GM12873 (cell line): ENCODE measurements around the gene TINAGL1.
A peak's percentile ranks its signal among the peaks of the same experiment; 100 is the strongest.

Experiments
- TF ChIP-seq, protein P1 (sequence below): IDR thresholded peaks from 2 replicates; pipeline ENCODE4 v1.5.1; 2012; ENCODE audit warnings: low read depth, mild to moderate bottlenecking, moderate library complexity, low read length, control low read depth; ENCODE audit not compliant: insufficient read depth; ENCODE audit errors: missing control alignments

TINAGL1 gene

DNA sequence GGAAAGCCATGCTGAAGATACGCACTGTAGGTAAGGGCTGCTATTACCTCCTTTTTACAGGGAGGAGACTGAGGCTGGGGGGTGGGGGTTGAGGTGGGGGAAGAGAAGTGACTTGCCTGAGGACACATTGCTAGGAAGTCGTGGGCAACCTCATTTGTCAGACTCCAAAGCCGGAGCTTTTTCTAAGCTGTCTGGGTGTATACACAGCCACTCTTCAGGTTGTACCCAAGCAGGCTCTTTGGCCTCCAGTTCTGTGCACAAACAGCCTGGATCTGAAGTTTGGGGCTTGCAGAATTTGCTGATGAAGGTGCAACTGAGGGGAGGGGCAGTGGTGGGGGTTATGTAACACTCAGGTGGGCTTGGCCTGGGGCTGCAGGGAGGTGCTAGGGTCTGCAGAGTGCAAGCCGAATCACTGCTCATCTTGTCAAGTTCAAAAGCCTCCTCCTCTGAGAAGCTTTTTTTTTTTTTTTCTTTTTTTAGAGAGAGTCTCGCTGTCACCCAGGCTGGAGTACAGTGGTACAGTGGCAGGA is 16.9 kb downstream of the TINAGL1 start:
- TF ChIP-seq, protein P1, sequence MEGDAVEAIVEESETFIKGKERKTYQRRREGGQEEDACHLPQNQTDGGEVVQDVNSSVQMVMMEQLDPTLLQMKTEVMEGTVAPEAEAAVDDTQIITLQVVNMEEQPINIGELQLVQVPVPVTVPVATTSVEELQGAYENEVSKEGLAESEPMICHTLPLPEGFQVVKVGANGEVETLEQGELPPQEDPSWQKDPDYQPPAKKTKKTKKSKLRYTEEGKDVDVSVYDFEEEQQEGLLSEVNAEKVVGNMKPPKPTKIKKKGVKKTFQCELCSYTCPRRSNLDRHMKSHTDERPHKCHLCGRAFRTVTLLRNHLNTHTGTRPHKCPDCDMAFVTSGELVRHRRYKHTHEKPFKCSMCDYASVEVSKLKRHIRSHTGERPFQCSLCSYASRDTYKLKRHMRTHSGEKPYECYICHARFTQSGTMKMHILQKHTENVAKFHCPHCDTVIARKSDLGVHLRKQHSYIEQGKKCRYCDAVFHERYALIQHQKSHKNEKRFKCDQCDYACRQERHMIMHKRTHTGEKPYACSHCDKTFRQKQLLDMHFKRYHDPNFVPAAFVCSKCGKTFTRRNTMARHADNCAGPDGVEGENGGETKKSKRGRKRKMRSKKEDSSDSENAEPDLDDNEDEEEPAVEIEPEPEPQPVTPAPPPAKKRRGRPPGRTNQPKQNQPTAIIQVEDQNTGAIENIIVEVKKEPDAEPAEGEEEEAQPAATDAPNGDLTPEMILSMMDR: no peak

DNA sequence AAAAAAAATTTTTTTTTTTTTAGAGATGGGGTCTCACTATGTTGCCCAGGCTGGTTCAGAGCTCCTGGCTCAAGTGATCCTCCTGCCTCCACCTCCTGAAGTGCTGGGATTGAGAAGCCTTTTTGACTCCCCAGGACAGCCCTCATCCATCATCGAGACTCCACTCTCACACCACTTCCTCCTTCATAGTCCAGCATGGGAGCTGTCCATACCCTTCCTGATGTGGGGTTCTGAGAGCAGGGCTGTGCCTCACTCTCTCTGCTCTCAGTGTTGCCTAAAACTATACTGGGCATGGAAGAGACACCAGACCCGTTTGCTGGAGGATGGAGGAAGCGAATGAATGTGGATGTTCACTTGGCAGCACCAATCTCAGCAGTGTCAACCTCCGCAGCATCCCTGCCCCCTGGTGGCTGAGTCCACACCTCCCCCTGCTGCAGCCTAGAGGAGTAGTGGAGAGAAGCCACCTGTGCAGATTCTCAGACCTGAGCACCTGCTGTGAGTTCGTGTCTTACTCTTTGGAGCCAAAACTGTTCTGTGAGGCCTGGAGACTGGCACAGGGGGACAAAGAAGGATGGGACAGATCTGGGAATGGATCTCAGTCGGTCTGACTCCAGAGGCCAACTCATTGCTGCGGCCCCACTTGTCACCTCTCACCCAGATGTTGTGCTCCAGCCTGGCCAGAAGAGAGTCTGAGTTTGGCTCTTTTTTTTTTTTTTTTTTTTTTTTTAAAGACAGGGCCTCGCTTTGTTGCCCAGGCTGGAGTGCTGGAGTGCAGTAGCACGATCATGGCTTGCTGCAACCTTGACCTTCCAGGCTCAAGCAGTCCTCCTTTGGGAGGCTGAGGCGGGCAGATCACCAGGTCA is 17.7 kb downstream of the TINAGL1 start:
- TF ChIP-seq, protein P1: peak; percentile 99

- TF ChIP-seq, protein P1: no peak
These were observed 19.8 kb downstream of the TINAGL1 start for GRCh38 chr1:31595836-31596736.

DNA sequence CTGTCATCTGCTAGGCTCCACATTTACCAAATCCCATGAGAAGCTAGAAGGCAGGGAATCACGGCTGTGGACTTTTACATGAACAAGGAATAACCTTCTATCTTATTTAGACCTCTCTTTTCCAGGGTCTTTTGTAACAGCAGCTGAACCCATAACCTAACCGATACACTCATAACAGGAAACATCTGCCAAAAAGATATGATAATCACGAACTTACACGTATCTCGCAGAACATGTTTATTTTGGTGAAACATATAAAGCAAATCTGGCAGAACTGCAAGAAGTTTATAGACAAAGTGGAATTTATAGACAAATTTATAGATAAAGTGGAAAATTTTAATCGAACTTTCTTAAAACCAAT is 20.4 kb downstream of the TINAGL1 start:
- TF ChIP-seq, protein P1: no peak

DNA sequence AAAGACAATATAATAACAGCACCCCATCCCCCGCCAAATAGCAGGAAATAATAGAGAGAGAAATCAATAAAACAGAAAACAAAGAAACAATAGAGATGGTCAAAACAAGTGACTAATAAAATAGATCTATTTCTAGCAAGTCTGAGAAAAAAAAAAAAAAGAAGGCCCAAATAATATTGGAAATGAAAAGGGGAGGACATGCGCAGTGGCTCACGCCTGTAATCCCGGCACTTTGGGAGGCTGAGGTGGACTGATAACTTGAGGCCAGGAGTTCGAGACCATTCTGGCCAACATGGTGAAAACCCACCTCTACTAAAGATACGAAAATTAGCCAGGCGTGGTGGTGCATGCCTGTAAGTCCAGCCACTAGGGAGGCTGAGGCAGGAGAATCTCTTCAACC is 22.7 kb downstream of the TINAGL1 start:
- TF ChIP-seq, protein P1: no peak

DNA sequence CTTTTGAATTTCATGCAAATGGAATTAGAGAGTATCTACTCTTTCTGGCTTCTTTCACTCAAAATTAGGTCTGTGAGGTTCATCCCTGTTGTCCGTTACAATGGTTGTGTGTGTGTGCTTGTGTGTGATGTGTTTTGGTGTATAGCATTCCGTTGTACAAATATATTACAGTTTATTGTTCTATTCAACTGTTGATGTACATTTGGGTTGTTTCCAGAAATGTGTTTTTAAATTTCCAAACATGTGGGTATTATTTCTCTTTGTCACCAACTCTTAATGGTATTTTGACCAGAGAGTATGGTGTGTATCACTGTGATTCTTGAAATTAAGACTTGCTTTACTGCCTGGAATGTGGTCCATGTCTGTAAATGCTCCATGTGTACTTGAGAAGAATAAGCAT is 24.3 kb downstream of the TINAGL1 start:
- TF ChIP-seq, protein P1: no peak

- TF ChIP-seq, protein P1: no peak
These were observed 25.8 kb downstream of the TINAGL1 start for GRCh38 chr1:31602081-31602480.
